A549 (cell line): ENCODE measurements around the gene ACO2. TPM values are rescaled to one million over a fixed set of nuclear protein-coding genes. Genes with fewer than 3 reads are reported as not detected.

ENCODE experiments used
- ATAC-seq, 2 experiments: fragments of 200-7000 bp in 1 of 2; fragments of >200 bp in 1 of 2; cut with Nextera tagmentation in 1 of 2; cut with Tn5 transposase in 1 of 2; 3 replicates each; pipeline versions ENCODE4 v1.8.0 to v1.9.1; 2018 to 2020; ENCODE audit warnings: mild to moderate bottlenecking in 1 of 2, moderate library complexity in 1 of 2
- CTCF ChIA-PET: fragments of 300-600 bp; sonication (Branson Sonifier 250); formaldehyde crosslinking; extraction: SDS; loops from one replicate; lab custom pipeline; 2021; ENCODE audit warnings: antibody characterized with exemption, inconsistent platforms; lab: Yijun Ruan, JAX
- POLR2A ChIA-PET: fragments of 350-600 bp; formaldehyde crosslinking; extraction: SDS; loops from one replicate; lab custom pipeline; 2021; ENCODE audit warnings: antibody characterized with exemption, inconsistent platforms; lab: Yijun Ruan, JAX
- DNase-seq, 2 experiments: peaks; one replicate each; pipeline versions ENCODE4 v3.0.0 to v3.0.0-alpha.2; 2011 to 2016; ENCODE audit warnings: low read depth in 1 of 2, low spot score in 1 of 2
- FAIRE-seq: peaks from 2 replicates; lab custom pipeline; 2011; peaks lifted over from hg19 to GRCh38; lab: Jason Lieb, UNC
- H3K27ac ChIP-seq, 2 experiments: fragments of >200 bp; sonication (Bioruptor Twin); formaldehyde crosslinking; 3 replicates each; pipeline ENCODE4 v1.5.1; 2016 to 2017
- H3K4me1 ChIP-seq: fragments of >200 bp; sonication (Bioruptor Twin); formaldehyde crosslinking; 3 replicates; pipeline ENCODE4 v1.6.1; 2016
- H3K4me2 ChIP-seq: fragments of >200 bp; sonication (Bioruptor Twin); formaldehyde crosslinking; 3 replicates; pipeline ENCODE4 v1.6.1; 2016
- H3K4me3 ChIP-seq: fragments of >200 bp; sonication (Bioruptor Twin); formaldehyde crosslinking; 3 replicates; pipeline ENCODE4 v1.5.1; 2016
- H3K9me3 ChIP-seq: fragments of >200 bp; sonication (Bioruptor Twin); formaldehyde crosslinking; 3 replicates; pipeline ENCODE4 v1.6.1; 2016
- ATOH8 ChIP-seq: fragments of 250-450 bp; sonication (Bioruptor Pico); IDR thresholded peaks from 2 replicates; pipeline ENCODE4 v1.5.0; 2020; ENCODE audit warnings: low read depth, mild to moderate bottlenecking, moderate library complexity
- CBX2 ChIP-seq: fragments of 200-600 bp; sonication (generic); IDR thresholded peaks from 2 replicates; pipeline ENCODE4 v1.6.1; 2016; ENCODE audit warnings: low read depth, mild to moderate bottlenecking, borderline replicate concordance
- CHD4 ChIP-seq: fragments of 200-600 bp; sonication (generic); IDR thresholded peaks from 2 replicates; pipeline ENCODE4 v1.6.1; 2016; ENCODE audit warnings: antibody characterized with exemption, mild to moderate bottlenecking, borderline replicate concordance
- EHF ChIP-seq: fragments of 250-450 bp; sonication (Bioruptor Pico); IDR thresholded peaks from 2 replicates; pipeline ENCODE4 v1.5.0; 2020; ENCODE audit warnings: mild to moderate bottlenecking
- EHMT2 ChIP-seq: fragments of 200-600 bp; sonication (generic); IDR thresholded peaks from 2 replicates; pipeline ENCODE4 v1.6.1; 2016; ENCODE audit warnings: antibody characterized with exemption, low read depth, mild to moderate bottlenecking, moderate library complexity
- ELK1 ChIP-seq: fragments of 150-350 bp; IDR thresholded peaks from 2 replicates; pipeline ENCODE4 v1.6.1; 2014; ENCODE audit warnings: low read depth, mild to moderate bottlenecking, low read length
- EP300 ChIP-seq, 2 experiments: fragments of >200 bp; sonication (Bioruptor Twin); formaldehyde crosslinking; IDR thresholded peaks; 2 replicates in 1 of 2; 3 replicates in 1 of 2; pipeline ENCODE4 v1.6.1; 2016 to 2017
- FOSB ChIP-seq: fragments of 250-450 bp; sonication (Bioruptor Pico); IDR thresholded peaks from 2 replicates; pipeline ENCODE4 v1.5.0; 2020; ENCODE audit warnings: mild to moderate bottlenecking, moderate library complexity
- FOSL2 ChIP-seq, 2 experiments: fragments of 450-650 bp in 1 of 2; fragments of >200 bp in 1 of 2; sonication (Bioruptor Twin) in 1 of 2; formaldehyde crosslinking; IDR thresholded peaks; 2 replicates each; pipeline versions ENCODE4 v1.5.0 to v1.6.1; 2016 to 2020; ENCODE audit warnings: mild to moderate bottlenecking in 1 of 2, moderate library complexity in 1 of 2
- FOXS1 ChIP-seq: fragments of 250-450 bp; sonication (Bioruptor Pico); IDR thresholded peaks from 2 replicates; pipeline ENCODE4 v1.5.0; 2020; ENCODE audit warnings: mild to moderate bottlenecking, moderate library complexity
- HDAC2 ChIP-seq: fragments of 200-600 bp; sonication (generic); IDR thresholded peaks from 2 replicates; pipeline ENCODE4 v1.6.1; 2016
- HES2 ChIP-seq: fragments of >200 bp; sonication (Bioruptor Twin); formaldehyde crosslinking; IDR thresholded peaks from 2 replicates; pipeline ENCODE4 v1.6.1; 2016
- HMGXB4 ChIP-seq: fragments of 250-450 bp; sonication (Bioruptor Pico); IDR thresholded peaks from 2 replicates; pipeline ENCODE4 v1.5.0; 2021; ENCODE audit warnings: mild to moderate bottlenecking, moderate library complexity, borderline replicate concordance
- HOXA7 ChIP-seq: fragments of 250-450 bp; sonication (Bioruptor Pico); IDR thresholded peaks from 2 replicates; pipeline ENCODE4 v1.5.0; 2020; ENCODE audit warnings: mild to moderate bottlenecking, moderate library complexity
- HOXB13 ChIP-seq: fragments of 250-450 bp; sonication (Bioruptor Pico); IDR thresholded peaks from 2 replicates; pipeline ENCODE4 v1.5.0; 2020; ENCODE audit warnings: low read depth, mild to moderate bottlenecking, moderate library complexity
- JUNB ChIP-seq: fragments of >200 bp; sonication (Bioruptor Twin); formaldehyde crosslinking; IDR thresholded peaks from 2 replicates; pipeline ENCODE4 v1.6.1; 2016
- KDM5A ChIP-seq: fragments of 200-600 bp; sonication (generic); IDR thresholded peaks from 2 replicates; pipeline ENCODE4 v1.6.1; 2016; ENCODE audit warnings: antibody characterized with exemption, mild to moderate bottlenecking
- MAFK ChIP-seq: fragments of 450-650 bp; IDR thresholded peaks from 2 replicates; pipeline ENCODE4 v1.6.1; 2014; ENCODE audit not compliant: partially characterized antibody
- MAZ ChIP-seq: fragments of 150-350 bp; IDR thresholded peaks from 2 replicates; pipeline ENCODE4 v1.6.1; 2014; ENCODE audit warnings: antibody characterized with exemption, low read depth, low read length, borderline replicate concordance
- NPAS2 ChIP-seq: fragments of 250-450 bp; sonication (Bioruptor Pico); IDR thresholded peaks from 2 replicates; pipeline ENCODE4 v1.8.0; 2022; ENCODE audit warnings: mild to moderate bottlenecking, moderate library complexity, borderline replicate concordance
- POLR2AphosphoS2 ChIP-seq: conservative IDR thresholded peaks from 2 replicates; pipeline ENCODE4 v1.6.1; 2012; ENCODE audit warnings: low read length, improper control_type of control experiment, inconsistent platforms
- RAD21 ChIP-seq, 2 experiments: fragments of >200 bp in 1 of 2; sonication (Bioruptor Twin) in 1 of 2; formaldehyde crosslinking in 1 of 2; IDR thresholded peaks in 1 of 2; conservative IDR thresholded peaks in 1 of 2; 2 replicates in 1 of 2; 3 replicates in 1 of 2; pipeline ENCODE4 v1.6.1; 2012 to 2018; ENCODE audit warnings: inconsistent platforms in 1 of 2
- RARB ChIP-seq: fragments of 250-450 bp; sonication (Bioruptor Pico); IDR thresholded peaks from 2 replicates; pipeline ENCODE4 v1.8.0; 2021; ENCODE audit warnings: mild to moderate bottlenecking, moderate library complexity
- RNF2 ChIP-seq: fragments of 200-600 bp; sonication (generic); IDR thresholded peaks from 2 replicates; pipeline ENCODE4 v1.6.1; 2016; ENCODE audit warnings: low read depth, mild to moderate bottlenecking, antibody characterized with exemption, moderate library complexity, borderline replicate concordance
- SREBF2 ChIP-seq: fragments of 450-650 bp; IDR thresholded peaks from 2 replicates; pipeline ENCODE4 v1.6.1; 2014; ENCODE audit warnings: mild to moderate bottlenecking, moderate library complexity
- ZFP36 ChIP-seq: fragments of 450-650 bp; IDR thresholded peaks from 2 replicates; pipeline ENCODE4 v1.6.1; 2014; ENCODE audit warnings: borderline replicate concordance; ENCODE audit not compliant: partially characterized antibody
- WGBS: methylation state at CpG from one replicate; pipeline ENCODE4 v1.1.6; 2017; ENCODE audit errors: missing lambda C conversion rate; 5-methylcytosine and 5-hydroxymethylcytosine counted together
- polyA plus RNA-seq, 4 experiments: library from polyadenylated mRNA; depleted of rRNA in 3 of 4; stranded (reverse); fragments of >200 nt; fragmentation: RNase III in 1 of 4; extraction: RNeasy Plus Mini Kit Qiagen cat#74134 plus additional on column Dnase treatment in 1 of 4; gene quantifications; 2 replicates in 3 of 4; 3 replicates in 1 of 4; pipeline ENCODE4 v1.2.3, GENCODE V29; 2011 to 2017

ACO2 gene
- polyA plus RNA-seq, 2 of the 4 experiments (the other 2 are of a cell fraction), result 30.7 to 43.7 TPM

GRCh38 chr22:41573677-41574076 lies 104.8 kb downstream of the ACO2 start:
- no peak for FAIRE-seq
- POLR2A ChIA-PET, result no interaction called here
- TF ChIP-seq HMGXB4 (CRISPR knock-in tag), result no peak
- TF ChIP-seq EHMT2, result no peak
- TF ChIP-seq RNF2, result no peak
- TF ChIP-seq SREBF2, result no peak
- TF ChIP-seq ZFP36, result no peak
- no peak for TF ChIP-seq FOXS1 (CRISPR knock-in tag)
- no peak for TF ChIP-seq HES2
- TF ChIP-seq HOXA7 (CRISPR knock-in tag), result no peak
- TF ChIP-seq NPAS2 (CRISPR knock-in tag), result no peak
- no peak for TF ChIP-seq HOXB13 (CRISPR knock-in tag)
- TF ChIP-seq KDM5A, result no peak
- TF ChIP-seq RARB, result no peak
- TF ChIP-seq, all 56 proteins: peak for 0
- Histone ChIP-seq H3K4me2 (no peak overlapping the region), H3K4me1 (no peaks in the 10 kb centered on the region), H3K27ac (no peak overlapping the region), H3K9me3 (no peaks in the 10 kb centered on the region), H3K4me3 (no peak overlapping the region)
- ATAC-seq, result no peak
- CTCF ChIA-PET, result interaction anchor here (0.5 to 2.7 kb wide), 2 partner anchors 23 to 381 kb away, joined by 4 to 12 read pairs; no protein-coding TSS in a partner anchor
- WGBS, result 97% methylated on average over 11 of the region's 11 CpGs
- no peak for DNase-seq

GRCh38 chr22:41574847-41575381 lies 106.0 kb downstream of the ACO2 start:
- no peak for FAIRE-seq
- H3K4me3 ChIP-seq, result no peak overlapping the region
- DNase-seq, result no peak
- WGBS, result 89% methylated on average over 24 of the region's 26 CpGs
- no peak overlapping the region for H3K4me2 ChIP-seq
- CTCF ChIA-PET, result interaction anchor here (0.7 to 2.9 kb wide), 4 partner anchors 17 to 31 kb away, joined by 4 to 12 read pairs (median 8); no protein-coding TSS in a partner anchor
- H3K27ac ChIP-seq, result no peak overlapping the region
- POLR2A ChIA-PET, result no interaction called here
- H3K4me1 ChIP-seq, result no peaks in the 10 kb centered on the region
- no peak for TF ChIP-seq FOSB (CRISPR knock-in tag)
- TF ChIP-seq HES2, result no peak
- TF ChIP-seq MAZ, result no peak
- no peak for TF ChIP-seq ELK1
- no peak for TF ChIP-seq CBX2
- TF ChIP-seq JUNB, result no peak
- TF ChIP-seq RAD21 (conservative IDR thresholded peaks at IDR 0.05 in 1 of 2, IDR thresholded peaks at IDR 0.05 in 1 of 2), result no peak
- TF ChIP-seq, all 56 proteins: peak for 0
- no peaks in the 10 kb centered on the region for H3K9me3 ChIP-seq
- ATAC-seq, result no peak

- Histone ChIP-seq H3K4me3 (no peak overlapping the region), H3K4me1 (no peaks in the 10 kb centered on the region), H3K27ac (no peak overlapping the region), H3K9me3 (no peaks in the 10 kb centered on the region), H3K4me2 (no peak overlapping the region)
- CTCF ChIA-PET, result interaction anchor here (0.7 to 2.9 kb wide), 6 partner anchors 14 to 32 kb away, joined by 3 to 12 read pairs (median 4); partner anchors contain the start of gene PMM1
- no peak for ATAC-seq
- no peak for DNase-seq
- FAIRE-seq, result no peak
- WGBS, result 90% methylated on average over 2 of the region's 15 CpGs
- TF ChIP-seq ATOH8 (CRISPR knock-in tag) (no peak), CHD4 (no peak), EHF (CRISPR knock-in tag) (no peak), HDAC2 (no peak), MAFK (no peak), POLR2AphosphoS2 (no peak), FOSL2 (IDR thresholded peaks at IDR 0.05) (no peak), FOSL2 (CRISPR knock-in tag; IDR thresholded peaks at IDR 0.05) (no peak), EP300 (IDR thresholded peaks at IDR 0.05) (no peak)
- POLR2A ChIA-PET, result no interaction called here
Observed at GRCh38 chr22:41575533-41575932, 106.6 kb downstream of the ACO2 start.
